WI38 (cell line): ENCODE measurements around the gene POU2F3.

Source experiments
- H3K4me3 ChIP-seq: 2 replicates; pipeline ENCODE4 v1.5.1; 2011; ENCODE audit warnings: low read depth, mild to moderate bottlenecking, control low read depth, low read length
- CTCF ChIP-seq: IDR thresholded peaks from 2 replicates; pipeline ENCODE4 v1.5.1; 2012; ENCODE audit warnings: low read depth, mild to moderate bottlenecking, control low read depth, low read length

The POU2F3 gene

GRCh38 chr11:120284272-120284671, 44.3 kb downstream of the POU2F3 start:
- no peak for TF ChIP-seq CTCF
- no peak overlapping the region for H3K4me3 ChIP-seq

- TF ChIP-seq CTCF: no peak
- no peak overlapping the region for H3K4me3 ChIP-seq
Measured at GRCh38 chr11:120285256-120285655, 45.3 kb downstream of the POU2F3 start.

- TF ChIP-seq CTCF: no peak
- H3K4me3 ChIP-seq: no peak overlapping the region
Measured at GRCh38 chr11:120288021-120288420, 48.1 kb downstream of the POU2F3 start.

- TF ChIP-seq CTCF: no peak
Measured at GRCh38 chr11:120289426-120289825, 49.5 kb downstream of the POU2F3 start.

GRCh38 chr11:120290956-120291355, 51.0 kb downstream of the POU2F3 start:
- H3K4me3 ChIP-seq: no peak overlapping the region
- TF ChIP-seq CTCF: no peak

More at GRCh38 chr11:120289426-120289825, 49.5 kb downstream of the POU2F3 start:
- no peak overlapping the region for H3K4me3 ChIP-seq

- no peak overlapping the region for H3K4me3 ChIP-seq
- no peak for TF ChIP-seq CTCF
Measured at GRCh38 chr11:120293038-120293800, 53.3 kb downstream of the POU2F3 start.

- TF ChIP-seq CTCF: no peak
- H3K4me3 ChIP-seq: no peak overlapping the region
Measured at GRCh38 chr11:120294096-120294495, 54.2 kb downstream of the POU2F3 start.
